PC-9 (cell line): ENCODE results near the gene C14orf119. TPM values are rescaled to one million over a fixed set of nuclear protein-coding genes. Genes with fewer than 3 reads are reported as not detected.

Experiments used
- BruUV-seq: library from RNA; stranded (reverse); fragments of 400-500 nt; replicated peaks from 2 replicates; lab custom pipeline; 2021; lab: Mats Ljungman, UMichigan
- CTCF ChIA-PET: fragments of 300-600 bp; sonication (Branson Sonifier 250); formaldehyde crosslinking; loops from one replicate; lab custom pipeline; 2022; ENCODE audit warnings: antibody characterized with exemption; lab: Charles Lee
- POLR2A ChIA-PET: fragments of 300-600 bp; sonication (Branson Sonifier 250); formaldehyde crosslinking; loops from one replicate; lab custom pipeline; 2022; ENCODE audit warnings: antibody characterized with exemption; ENCODE audit not compliant: unreplicated experiment; lab: Charles Lee
- DNase-seq, 2 experiments: peaks; one replicate each; pipeline versions ENCODE4 v3.0.0 to v3.0.0-alpha.2; 2015 to 2022; ENCODE audit warnings: mixed read lengths in 1 of 2
- H2AFZ ChIP-seq: fragments of 200-600 bp; sonication (generic); 2 replicates; pipeline ENCODE4 v1.8.1; 2017; ENCODE audit warnings: antibody characterized with exemption
- H3F3A ChIP-seq: fragments of 200-600 bp; sonication (generic); 2 replicates; pipeline ENCODE4 v1.8.1; 2017; ENCODE audit warnings: antibody characterized with exemption, mild to moderate bottlenecking, low read depth; ENCODE audit not compliant: insufficient read depth
- H3K27ac ChIP-seq: fragments of 200-600 bp; sonication (generic); 2 replicates; pipeline ENCODE4 v1.6.1; 2016; ENCODE audit warnings: mixed run types
- H3K27me3 ChIP-seq: fragments of 200-600 bp; sonication (generic); 2 replicates; pipeline ENCODE4 v1.6.1; 2016; ENCODE audit warnings: low read depth, mixed run types; ENCODE audit not compliant: insufficient read depth
- H3K36me3 ChIP-seq: fragments of 200-600 bp; sonication (generic); 2 replicates; pipeline ENCODE4 v1.6.1; 2016; ENCODE audit warnings: low read depth, mixed run types
- H3K4me1 ChIP-seq: fragments of 200-600 bp; sonication (generic); replicated peaks from 2 replicates; pipeline ENCODE4 v1.6.1; 2016; ENCODE audit warnings: mixed run types; ENCODE audit not compliant: insufficient read depth
- H3K4me2 ChIP-seq: fragments of 200-600 bp; sonication (generic); 2 replicates; pipeline ENCODE4 v1.6.1; 2017; ENCODE audit warnings: mixed run types
- H3K4me3 ChIP-seq: fragments of 200-600 bp; sonication (generic); 2 replicates; pipeline ENCODE4 v1.6.1; 2016; ENCODE audit warnings: mixed run types
- H3K79me2 ChIP-seq: fragments of 200-600 bp; sonication (generic); 2 replicates; pipeline ENCODE4 v1.6.1; 2017; ENCODE audit warnings: low read depth, mixed run types
- H3K9me2 ChIP-seq: fragments of 200-600 bp; sonication (generic); 2 replicates; pipeline ENCODE4 v1.8.1; 2017; ENCODE audit warnings: mild to moderate bottlenecking; ENCODE audit not compliant: insufficient read depth
- H3K9me3 ChIP-seq: fragments of 200-600 bp; sonication (generic); 2 replicates; pipeline ENCODE4 v1.8.1; 2016; ENCODE audit warnings: low read depth; ENCODE audit not compliant: insufficient read depth
- H4K20me1 ChIP-seq: fragments of 200-600 bp; sonication (generic); 2 replicates; pipeline ENCODE4 v1.8.1; 2017; ENCODE audit not compliant: insufficient read depth
- CTCF ChIP-seq: fragments of 200-600 bp; sonication (generic); conservative IDR thresholded peaks from 2 replicates; pipeline ENCODE4 v1.6.1; 2017; ENCODE audit warnings: mixed run types, antibody characterized with exemption, mild to moderate bottlenecking, moderate library complexity
- EZH2 ChIP-seq: fragments of 200-600 bp; sonication (generic); IDR thresholded peaks from 2 replicates; pipeline ENCODE4 v1.8.0; 2017; ENCODE audit warnings: antibody characterized with exemption, low read depth
- intact Hi-C: fragments of 100-400 bp; cut with micrococcal nuclease; formaldehyde crosslinking; loops from one replicate; pipeline ENCODE4 v1.10.0; 2022; ENCODE audit not compliant: unreplicated experiment
- total RNA-seq: library from RNA; stranded (reverse); gene quantifications from 2 replicates; pipeline ENCODE4 v1.2.3, GENCODE V29; 2021

The C14orf119 gene
- total RNA-seq, 1 experiment from 2014 or later: 46.5 TPM

- CTCF ChIA-PET: no interaction called here
- no peaks in the 10 kb centered on the region for H3K36me3 ChIP-seq
- no TSS peak for BruUV-seq
These were observed 41.3 kb downstream of the C14orf119 start for GRCh38 chr14:23136566-23137133.

GRCh38 chr14:23137192-23137812 is 42.0 kb downstream of the C14orf119 start:
- Histone ChIP-seq H3K4me1 (peaks cover 13% of the 10 kb centered on the region), H3K9me3 (no peaks in the 10 kb centered on the region), H3K36me3 (no peaks in the 10 kb centered on the region), H3K4me3 (no peak overlapping the region), H3K4me2 (no peak overlapping the region), H2AFZ (no peak overlapping the region), H4K20me1 (no peaks in the 10 kb centered on the region), H3K79me2 (no peaks in the 10 kb centered on the region), H3K9me2 (no peaks in the 10 kb centered on the region), H3K27ac (no peak overlapping the region), H3K27me3 (no peaks in the 10 kb centered on the region), H3F3A (no peaks in the 10 kb centered on the region)
- intact Hi-C loops: no loop called here
- no TSS peak for BruUV-seq
- no peak for DNase-seq
- POLR2A ChIA-PET: no interaction called here
- CTCF ChIA-PET: no interaction called here
- TF ChIP-seq CTCF (no peak), EZH2 (no peak)

More at GRCh38 chr14:23136566-23137133, 41.3 kb downstream of the C14orf119 start:
- no peak for DNase-seq
- no peaks in the 10 kb centered on the region for H3K9me3 ChIP-seq
- no peak overlapping the region for H3K27ac ChIP-seq
- no peaks in the 10 kb centered on the region for H3K79me2 ChIP-seq
- intact Hi-C loops: no loop called here
- H4K20me1 ChIP-seq: no peaks in the 10 kb centered on the region
- no peak overlapping the region for H3K4me3 ChIP-seq
- H3K4me2 ChIP-seq: no peak overlapping the region
- TF ChIP-seq CTCF: no peak
- no peak for TF ChIP-seq EZH2
- peaks cover 7% of the 10 kb centered on the region for H3K4me1 ChIP-seq
- no peak overlapping the region for H2AFZ ChIP-seq
- H3K9me2 ChIP-seq: no peaks in the 10 kb centered on the region
- POLR2A ChIA-PET: no interaction called here
- H3K27me3 ChIP-seq: no peaks in the 10 kb centered on the region
- H3F3A ChIP-seq: no peaks in the 10 kb centered on the region

- ChIA-PET CTCF (no interaction called here), POLR2A (no interaction called here)
- no TSS peak for BruUV-seq
- intact Hi-C loops: no loop called here
- Histone ChIP-seq H3F3A (no peaks in the 10 kb centered on the region), H3K4me3 (no peak overlapping the region), H3K4me1 (peaks cover 19% of the 10 kb centered on the region), H3K36me3 (no peaks in the 10 kb centered on the region), H3K4me2 (no peak overlapping the region), H3K27ac (no peak overlapping the region), H3K79me2 (no peaks in the 10 kb centered on the region), H3K9me2 (no peaks in the 10 kb centered on the region), H3K9me3 (no peaks in the 10 kb centered on the region), H4K20me1 (no peaks in the 10 kb centered on the region), H2AFZ (no peak overlapping the region), H3K27me3 (no peaks in the 10 kb centered on the region)
- DNase-seq: no peak
- TF ChIP-seq EZH2 (no peak), CTCF (no peak)
These were observed 42.7 kb downstream of the C14orf119 start for GRCh38 chr14:23137813-23138535.
